Activated CD8-positive, alpha-beta memory T cell treated with anti-CD3 and anti-CD28 coated beads, Interleukin-2, amount 50 U/mL, for 4 hours (primary cell): Measurements from ENCODE around the gene C9orf78.

Experiments
- DNase-seq: peaks from one replicate; pipeline ENCODE4 v3.0.0-alpha.2; 2020

C9orf78 gene

DNA sequence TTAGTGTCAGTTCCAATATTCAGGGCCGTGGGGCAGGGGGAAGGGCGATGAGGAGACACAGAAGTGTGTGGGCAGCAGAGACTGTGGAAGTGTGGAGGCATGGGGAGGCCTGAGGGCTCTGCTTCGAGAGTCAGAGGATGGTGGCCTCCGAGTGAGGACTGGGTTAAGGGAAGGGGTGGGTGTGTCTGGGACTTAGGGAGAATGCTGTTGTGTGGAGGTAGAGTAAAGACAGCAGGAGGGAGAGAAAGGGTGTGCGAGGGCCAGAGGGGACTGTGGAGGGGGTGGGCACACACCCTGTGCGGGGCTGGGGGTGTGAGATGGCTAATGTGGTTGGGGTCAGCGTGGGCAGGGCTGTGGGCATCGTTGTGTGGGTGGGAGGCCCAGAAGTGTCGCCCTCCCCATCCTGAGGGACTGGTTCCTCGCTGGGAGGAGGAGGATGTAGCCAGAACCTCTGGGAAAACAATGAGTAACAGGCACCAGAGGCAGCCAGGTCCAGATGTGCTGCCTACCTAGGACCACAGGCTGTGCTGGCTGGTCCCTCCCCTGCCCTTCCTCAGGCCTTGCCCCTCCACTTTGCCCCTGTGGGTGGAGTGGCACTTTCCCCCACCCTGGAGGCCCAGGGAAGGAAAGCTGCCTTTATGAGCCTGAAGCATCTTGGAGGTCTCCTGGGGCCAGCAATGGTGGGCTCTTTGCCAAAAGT is 4.4 kb upstream of the C9orf78 start:
- no peak for DNase-seq

DNA sequence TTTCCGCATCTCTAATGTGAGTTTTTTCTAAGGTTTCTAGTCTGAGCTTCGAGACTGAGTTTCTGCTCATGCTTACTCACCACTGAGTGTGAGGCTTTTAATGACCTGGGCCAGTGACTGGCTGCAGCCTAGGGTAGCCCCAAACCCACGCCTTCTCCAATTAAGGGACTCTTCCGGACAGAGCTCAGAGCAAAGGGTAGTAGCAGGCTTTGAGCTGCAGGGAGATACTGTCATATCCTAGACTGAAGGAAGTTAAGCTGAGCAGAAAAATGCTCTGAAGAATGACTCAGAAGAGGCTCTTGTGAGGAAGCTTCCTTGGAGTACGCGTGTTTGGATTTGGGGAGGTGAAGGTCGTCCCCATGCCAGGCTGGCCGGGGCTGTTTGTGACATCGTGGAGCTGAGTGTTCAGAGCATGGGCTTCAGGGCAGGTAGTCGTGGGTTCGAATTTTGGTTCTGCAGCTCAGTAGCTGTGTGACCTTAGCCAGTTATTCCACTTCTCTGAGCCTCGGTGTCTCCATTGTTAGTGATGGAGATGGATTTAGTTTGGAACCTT is 3.7 kb upstream of the C9orf78 start:
- DNase-seq, result no peak

DNA sequence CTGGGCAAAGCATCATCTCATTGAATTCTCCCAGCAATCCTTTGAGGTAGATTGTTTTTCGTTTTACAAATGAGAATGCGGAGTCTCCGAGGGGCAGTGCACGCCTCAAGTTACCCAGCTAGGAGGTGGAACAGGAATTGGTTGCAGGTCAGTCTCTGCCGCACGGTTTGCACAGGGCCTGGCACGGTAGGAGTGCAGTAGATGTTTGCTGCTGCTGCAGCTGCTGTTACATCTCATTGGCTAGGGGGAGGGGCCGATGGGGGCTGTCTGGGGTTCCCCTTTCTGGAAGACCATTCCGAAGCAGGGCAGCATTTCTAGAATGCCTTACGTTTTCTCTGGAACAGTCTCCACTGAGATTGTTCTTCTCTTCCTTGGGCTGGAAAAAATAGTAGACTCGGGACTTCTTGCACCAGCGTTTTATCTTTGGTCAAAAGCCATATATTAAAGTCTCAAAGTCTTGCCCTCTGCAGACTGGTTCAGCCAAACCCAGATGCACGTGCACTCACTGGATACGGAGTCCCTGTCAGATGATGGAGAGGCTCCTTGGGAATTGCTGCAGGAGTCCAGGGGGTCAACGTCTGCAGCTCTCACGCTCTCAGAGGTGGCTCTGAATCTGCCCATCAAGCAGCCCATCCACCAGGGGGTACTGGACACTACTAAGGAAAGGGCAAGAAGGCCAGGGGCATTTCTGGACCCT is 1.4 kb upstream of the C9orf78 start:
- peak; percentile 57 for DNase-seq

- DNase-seq, result no peak
Observed at GRCh38 chr9:129835860-129836223, 767 bp upstream of the C9orf78 start.

- peak; percentile 48 for DNase-seq
Observed at GRCh38 chr9:129834489-129835127, 467 bp downstream of the C9orf78 start.

DNA sequence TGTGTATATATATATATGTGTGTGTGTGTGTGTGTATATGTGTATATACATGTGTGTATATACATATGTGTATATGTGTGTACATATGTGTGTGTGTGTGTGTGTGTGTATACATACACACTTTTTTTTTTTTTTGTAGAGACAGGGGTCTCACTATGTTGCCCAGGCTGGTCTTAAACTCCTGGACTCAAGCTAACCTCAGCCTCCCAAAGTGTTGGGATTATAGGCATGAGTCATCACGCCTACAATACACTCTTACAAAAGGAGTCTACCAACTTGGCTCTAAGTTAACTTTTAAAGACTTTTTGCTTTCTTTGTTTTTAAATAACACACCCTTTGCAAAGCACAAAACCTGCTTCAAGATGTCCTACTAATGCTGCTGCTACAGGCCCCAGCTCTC is 2.1 kb downstream of the C9orf78 start:
- no peak for DNase-seq

GRCh38 chr9:129828969-129829368 is 6.1 kb downstream of the C9orf78 start:
- DNase-seq, result no peak

GRCh38 chr9:129828051-129828450 is 7.0 kb downstream of the C9orf78 start:
- DNase-seq, result no peak

DNA sequence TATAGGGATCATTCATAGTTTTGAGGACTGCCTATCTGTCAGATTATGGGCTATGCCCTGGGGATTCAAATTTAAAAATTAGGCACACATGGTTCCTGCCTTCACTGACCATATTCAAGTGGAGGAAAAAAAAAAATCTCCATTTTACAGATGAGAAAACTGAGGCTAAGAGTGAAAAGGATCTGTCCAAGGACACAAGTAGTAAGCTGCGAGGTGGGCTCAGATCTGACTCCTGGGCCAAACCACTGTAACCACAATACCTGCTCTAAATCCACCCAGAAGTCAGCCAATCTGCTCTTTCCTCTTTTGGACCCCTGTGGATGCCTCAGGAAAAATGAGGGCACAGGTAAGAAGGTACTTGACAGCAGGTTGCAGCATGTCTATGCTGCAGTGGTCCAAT is 8.3 kb downstream of the C9orf78 start:
- DNase-seq, result no peak

DNA sequence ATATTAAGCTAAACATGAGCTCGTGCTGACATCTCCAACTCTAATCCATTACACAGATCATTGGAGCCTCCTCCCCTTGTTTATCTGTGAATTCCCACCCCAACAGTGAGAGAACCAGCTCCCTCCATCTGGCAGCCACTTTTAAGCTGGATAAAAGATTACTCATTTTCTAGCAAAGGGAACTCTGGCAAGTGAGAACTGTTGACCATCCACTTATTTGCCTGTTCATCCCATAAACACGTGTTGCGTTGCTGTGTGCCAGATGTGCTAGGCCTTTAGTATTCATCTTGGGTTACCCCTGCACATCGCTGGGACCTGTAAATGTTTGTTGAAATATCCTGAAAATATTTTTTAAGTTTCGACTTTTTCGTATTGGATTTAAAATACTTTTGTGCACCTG is 8.7 kb downstream of the C9orf78 start:
- DNase-seq, result no peak

DNA sequence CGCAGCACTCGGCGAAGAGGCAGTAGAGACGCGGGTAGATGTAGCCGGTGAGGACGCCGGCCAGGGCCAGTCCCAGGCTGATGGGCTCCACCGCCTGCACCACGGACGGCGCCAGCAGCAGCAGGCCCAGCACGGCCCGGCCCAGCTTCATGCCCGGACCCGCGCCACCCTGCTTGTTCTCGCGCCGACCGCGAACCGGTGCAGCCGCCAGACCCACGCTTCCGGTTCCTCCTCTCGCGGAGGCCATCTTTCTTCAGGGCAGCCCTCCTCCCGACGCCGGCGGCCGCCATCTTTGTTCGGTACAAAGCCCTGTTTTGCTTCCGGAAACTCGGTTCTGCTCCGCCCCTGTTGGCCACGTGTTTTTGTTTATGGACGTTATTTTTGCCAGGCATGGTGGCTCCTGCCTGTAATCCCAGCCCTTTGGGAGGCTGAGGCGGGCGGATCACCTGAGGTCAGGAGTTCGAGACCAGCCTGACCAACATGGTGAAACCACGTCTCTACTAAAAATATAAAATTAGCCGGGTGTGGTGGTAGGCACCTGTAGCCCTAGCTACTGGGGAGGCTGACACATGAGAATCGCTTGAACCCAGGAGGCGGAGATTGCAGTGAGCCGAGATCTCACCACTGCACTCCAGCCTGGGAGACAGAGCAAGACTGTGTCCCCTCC is 11.0 kb downstream of the C9orf78 start, which contains the start of gene TOR1A:
Gene TOR1A, minus strand, starts transcription at position 202 of the 667 bp plus-strand sequence. Its CDS starts 51 bp downstream, at position 151.
- peak; percentile 91 for DNase-seq

DNA sequence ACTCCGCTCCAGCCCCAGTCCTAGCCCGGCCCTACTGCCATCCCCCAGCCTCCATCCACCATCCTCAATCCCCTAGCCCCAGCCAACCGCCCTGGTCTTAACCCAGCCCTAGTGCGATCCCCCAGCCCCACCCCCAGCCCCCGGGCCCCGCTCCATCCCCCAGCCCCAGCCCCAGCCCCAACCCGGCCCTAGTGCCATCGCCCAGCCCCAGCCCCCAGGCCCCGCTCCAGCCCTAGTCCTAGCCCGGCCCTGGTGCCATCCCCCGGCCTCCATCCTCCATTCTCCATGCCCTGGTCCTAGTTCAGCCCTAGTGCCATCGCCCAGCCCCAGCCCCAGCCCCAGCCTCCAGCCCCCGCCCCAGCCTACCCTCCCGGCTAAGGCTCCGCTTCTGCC is 11.5 kb downstream of the C9orf78 start:
- DNase-seq, result no peak

- DNase-seq, result no peak
Observed at GRCh38 chr9:129822898-129823541, 12.1 kb downstream of the C9orf78 start.

DNA sequence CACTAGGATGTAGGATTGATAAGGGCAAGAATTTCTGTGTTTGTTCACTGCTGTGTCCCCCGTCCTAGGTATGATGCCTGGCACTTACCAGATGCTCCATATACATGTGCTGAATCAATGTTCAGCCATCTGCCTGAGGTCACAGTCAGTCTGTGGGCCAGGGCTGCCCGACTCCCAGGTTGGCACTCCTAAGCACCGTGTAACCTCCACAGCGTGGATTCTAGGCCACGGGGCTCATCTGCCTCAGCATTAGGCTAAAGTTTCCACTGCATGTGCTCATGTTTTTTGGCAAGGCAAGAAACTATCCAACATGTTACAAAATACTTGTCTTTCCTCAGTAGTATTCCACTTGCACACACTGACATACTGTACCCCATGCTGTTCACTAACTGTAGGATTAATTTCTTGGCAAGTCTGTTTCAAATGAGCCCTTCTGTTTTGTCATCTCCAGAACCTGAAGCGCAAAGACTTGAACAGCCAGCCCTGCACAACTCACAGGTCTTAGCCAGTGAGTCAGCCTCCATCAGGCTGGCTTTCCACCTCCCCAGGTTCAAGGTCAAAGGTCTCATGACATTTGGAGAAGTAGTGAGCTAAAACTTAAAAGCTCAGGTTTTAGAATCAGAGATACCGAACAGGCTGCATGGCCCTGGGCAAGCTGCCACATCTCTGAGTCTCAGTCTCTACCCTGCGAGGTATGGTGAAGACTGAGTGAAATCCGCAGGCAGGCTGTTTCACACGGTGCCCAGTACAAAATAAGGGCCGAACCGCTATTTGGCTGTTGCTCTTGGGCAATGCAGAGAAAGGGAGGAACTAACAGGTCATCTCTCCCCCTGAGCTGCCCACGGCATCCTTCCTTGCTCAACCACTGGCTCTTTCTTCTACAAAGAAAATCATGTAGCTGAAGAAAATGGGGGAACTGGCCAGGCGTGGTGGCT is 18.3 kb downstream of the C9orf78 start:
- DNase-seq, result no peak

- no peak for DNase-seq
Observed at GRCh38 chr9:129815278-129815677, 19.8 kb downstream of the C9orf78 start.

GRCh38 chr9:129814432-129815223 is 20.4 kb downstream of the C9orf78 start:
- no peak for DNase-seq

GRCh38 chr9:129813661-129814060 is 21.4 kb downstream of the C9orf78 start:
- no peak for DNase-seq

- DNase-seq, result no peak
Observed at GRCh38 chr9:129812385-129812784, 22.7 kb downstream of the C9orf78 start.

GRCh38 chr9:129811967-129812363 is 23.1 kb downstream of the C9orf78 start:
- no peak for DNase-seq

GRCh38 chr9:129810788-129811187 is 24.3 kb downstream of the C9orf78 start:
- DNase-seq, result no peak

- DNase-seq, result no peak
Observed at GRCh38 chr9:129810116-129810515, 25.0 kb downstream of the C9orf78 start.
